ENCODE results near the gene ARHGAP5.
A peak's percentile ranks its signal among the peaks of the same experiment; 100 is the strongest.

The ARHGAP5 gene

DNA sequence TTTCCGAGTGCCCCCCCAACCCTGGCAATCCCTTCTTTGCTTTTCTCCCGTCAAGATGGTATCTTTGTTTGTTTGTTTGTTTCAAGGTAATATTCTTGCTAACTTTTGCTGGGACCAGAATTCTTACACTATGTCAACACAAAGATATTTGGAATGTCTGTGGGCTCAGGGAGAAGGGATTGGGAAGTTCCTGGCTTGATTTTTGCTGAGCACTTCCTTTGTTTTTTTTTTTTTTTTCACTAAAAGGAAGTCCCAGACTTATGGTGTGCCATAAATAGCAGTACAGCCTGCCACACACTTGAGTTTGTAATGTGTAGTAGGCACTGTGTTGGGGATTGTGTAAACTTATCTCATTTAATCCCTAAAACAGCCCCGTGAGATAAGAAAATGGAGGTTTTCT lies 113.6 kb downstream of the ARHGAP5 start:
- DNase-seq: no peak

DNA sequence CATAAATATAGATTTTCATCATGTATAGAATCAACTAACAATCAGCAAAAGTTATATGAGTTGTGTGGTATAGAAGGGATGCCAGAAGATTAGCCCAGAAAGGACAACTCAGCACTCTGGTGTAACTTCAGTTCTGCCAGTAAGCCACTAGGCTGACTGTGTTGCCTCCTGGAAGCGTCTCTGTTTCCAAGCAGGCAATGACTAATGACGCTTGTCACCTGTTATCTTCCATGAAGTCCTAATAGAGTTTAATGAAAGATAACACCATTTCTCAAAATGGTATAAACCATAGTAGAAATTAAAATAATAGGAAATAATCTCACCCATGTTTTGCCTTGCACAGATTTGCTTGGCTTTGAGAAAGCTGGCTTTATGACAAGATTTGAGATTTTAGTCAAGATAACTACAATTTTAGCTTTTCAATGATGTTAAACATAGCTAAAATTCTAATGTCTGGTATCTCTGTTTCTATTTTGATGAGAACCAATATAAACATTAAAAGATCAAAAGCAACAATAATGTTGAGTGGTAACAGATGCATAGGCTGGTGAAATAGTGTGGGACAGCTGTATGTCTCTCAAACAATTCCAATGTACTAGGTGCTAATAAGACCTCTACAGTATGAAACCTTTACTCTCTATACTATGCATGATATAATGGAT lies 115.7 kb downstream of the ARHGAP5 start:
- no peak for DNase-seq

GRCh38 chr14:32193532-32193931 lies 116.4 kb downstream of the ARHGAP5 start:
- no peak for DNase-seq

DNA sequence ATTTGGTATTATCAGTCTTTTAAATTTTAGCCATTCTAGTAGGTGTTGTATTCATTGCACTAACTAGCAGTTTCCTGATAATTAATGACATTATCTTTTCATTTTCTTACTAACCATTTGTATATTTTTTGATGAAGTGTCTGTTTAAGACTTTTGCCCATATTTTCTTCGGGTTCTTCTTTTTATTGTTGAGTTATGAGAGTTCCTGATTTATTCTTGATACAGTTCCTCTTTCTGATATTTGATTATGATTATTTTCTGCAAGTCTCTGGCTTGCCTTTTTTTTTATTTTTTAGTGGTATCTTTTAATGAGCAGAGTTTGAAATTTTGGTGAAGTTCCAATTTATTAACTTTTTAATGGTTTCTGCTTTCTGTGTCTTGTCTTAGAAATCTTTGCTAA lies 118.5 kb downstream of the ARHGAP5 start:
- DNase-seq: no peak

GRCh38 chr14:32197919-32198318 lies 120.8 kb downstream of the ARHGAP5 start:
- no peak for DNase-seq

GRCh38 chr14:32200368-32201192 lies 123.5 kb downstream of the ARHGAP5 start:
- DNase-seq: no peak

DNA sequence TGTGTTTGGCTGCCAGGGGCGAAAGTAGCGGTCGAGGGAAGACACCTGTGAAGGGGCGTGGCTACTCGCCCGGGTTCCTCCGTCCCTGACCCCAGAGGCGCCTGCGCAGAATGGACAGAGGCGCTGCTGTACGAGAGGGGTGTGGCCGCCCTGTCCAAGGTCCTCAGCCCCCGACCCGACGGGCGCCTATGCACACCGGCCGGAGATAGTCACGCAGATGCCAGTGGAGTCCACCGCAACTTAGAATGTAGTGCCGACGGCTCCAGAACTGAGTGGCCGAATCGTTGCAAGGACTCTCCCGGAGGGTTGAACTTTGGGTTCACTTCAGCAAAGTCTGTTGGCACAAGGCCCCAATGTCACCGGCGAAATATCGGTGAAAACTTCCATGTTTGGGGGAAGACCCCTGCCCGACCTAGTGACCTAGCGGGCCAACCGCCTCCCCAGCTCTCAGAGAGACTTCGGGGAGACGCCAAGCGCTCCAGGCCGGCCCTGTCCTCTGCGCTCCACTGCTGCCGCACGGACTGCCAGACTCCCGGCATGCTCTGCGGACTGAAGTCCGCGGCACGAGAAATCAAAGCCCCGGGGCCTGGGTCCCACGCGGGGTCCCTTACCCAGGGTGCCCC lies 124.2 kb downstream of the ARHGAP5 start:
- peak; percentile 78 for DNase-seq

GRCh38 chr14:32201816-32202490 lies 124.8 kb downstream of the ARHGAP5 start, which contains the start of gene RNU6-7:
Gene RNU6-7, plus strand, starts transcription at chr14:32202045.
- DNase-seq: no peak

DNA sequence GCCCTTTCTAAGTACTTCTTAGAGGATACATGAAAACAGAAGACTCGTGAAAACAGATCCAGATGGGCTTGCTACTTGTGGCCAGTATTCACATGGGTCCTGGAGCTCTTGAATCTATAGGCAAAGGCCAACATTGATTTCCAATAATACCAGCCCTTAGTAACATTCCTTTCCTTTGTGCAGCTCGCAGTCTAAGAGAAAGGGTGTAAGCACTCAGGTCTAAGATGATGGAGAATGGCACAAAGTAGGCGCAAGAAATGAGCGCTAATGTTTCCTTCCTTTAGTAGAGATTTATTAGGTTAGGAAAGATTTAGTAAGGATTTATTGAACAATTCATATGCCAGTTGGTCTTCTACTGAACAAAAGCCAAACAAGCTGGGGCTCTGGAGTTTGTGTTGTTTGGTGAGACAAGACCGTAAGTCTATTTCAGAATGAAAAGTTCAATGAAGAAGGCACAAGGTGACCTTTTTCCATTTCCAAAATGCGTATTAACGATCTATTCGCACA lies 125.4 kb downstream of the ARHGAP5 start:
- DNase-seq: no peak

DNA sequence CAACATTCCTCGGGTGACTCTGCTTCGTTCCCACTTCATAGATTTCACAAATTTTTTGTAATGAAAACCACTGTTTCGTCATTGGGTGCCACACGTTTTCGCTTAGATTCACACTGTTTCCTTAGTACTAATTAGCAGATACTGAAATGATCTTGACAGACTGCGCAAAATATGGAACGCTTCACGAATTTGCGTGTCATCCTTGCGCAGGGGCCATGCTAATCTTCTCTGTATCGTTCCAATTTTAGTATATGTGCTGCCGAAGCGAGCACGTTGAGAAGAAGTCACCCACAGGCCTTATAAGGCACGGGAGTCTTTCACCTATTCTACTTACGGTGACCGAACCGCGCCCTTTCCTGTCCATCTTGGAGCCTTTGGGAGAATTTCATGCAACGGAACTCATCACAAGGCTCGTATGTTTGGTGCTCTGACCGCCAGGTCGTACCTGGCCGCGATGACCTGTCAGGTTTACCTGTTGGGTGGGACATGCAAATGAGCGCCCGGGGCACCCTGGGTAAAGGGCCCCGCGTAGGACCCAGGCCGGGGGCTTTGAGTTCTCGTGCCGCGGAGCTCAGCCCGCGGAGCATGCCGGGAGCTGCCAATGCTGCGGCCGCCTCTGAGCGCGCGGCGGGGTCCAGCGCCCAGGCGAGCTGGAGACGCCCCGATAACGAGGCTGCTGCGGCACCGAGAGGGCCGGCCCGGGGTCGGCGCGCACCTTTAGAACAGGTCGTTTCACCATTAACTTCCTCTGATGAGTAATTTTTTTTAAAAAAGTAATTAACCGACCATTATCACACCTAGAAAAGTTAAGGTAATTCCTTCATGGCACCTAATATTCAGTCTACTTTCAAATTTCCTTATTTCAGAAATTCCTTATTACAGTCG lies 126.1 kb downstream of the ARHGAP5 start, which contains the start of gene RNU6-8:
Gene RNU6-8 (minus strand): TSS at position 272 of the 885 bp plus-strand sequence.
- peak; percentile 39 for DNase-seq

DNA sequence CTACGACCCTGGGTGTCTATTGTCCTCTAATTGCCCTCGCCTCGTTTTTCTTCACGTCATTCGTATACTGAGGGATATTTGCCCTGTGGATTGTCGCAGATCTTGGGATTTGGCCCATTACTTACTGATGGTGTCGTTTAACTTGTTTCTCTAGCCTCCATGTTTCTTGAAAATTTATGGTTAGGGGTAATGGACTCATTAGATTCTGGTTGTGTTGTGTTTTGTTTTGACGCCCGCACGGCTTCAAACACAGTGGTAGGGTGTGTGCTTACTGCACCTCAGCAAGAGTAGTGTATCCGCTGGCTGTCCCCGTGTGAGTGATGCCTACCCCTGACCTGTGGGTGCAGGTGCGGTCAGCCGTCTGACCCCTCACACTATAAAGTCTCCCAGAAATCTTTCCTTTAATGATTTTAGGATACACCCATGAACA lies 126.8 kb downstream of the ARHGAP5 start:
- DNase-seq: no peak

GRCh38 chr14:32205554-32205953 lies 128.4 kb downstream of the ARHGAP5 start:
- DNase-seq: no peak

GRCh38 chr14:32205984-32206383 lies 128.9 kb downstream of the ARHGAP5 start:
- no peak for DNase-seq

DNA sequence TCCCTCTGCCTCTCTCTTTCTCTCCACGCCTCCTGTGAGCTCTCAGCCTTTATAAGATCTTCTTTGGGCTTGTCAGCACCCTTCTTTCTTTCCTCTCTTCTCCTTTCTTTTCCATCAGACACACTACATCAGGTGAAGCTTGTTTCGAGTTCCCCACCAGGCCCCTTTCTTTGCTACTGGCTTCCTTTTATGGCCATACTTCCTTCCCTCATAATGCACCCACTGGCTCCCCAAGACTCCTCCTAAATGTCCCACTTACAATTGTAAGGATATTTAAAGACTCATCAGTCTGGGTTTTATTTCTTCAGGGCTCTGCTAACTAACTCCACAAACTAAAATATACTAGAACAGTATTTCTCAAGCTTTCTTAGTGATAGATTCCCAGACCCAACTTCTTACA lies 129.4 kb downstream of the ARHGAP5 start:
- no peak for DNase-seq

- no peak for DNase-seq
These were observed 131.4 kb downstream of the ARHGAP5 start for GRCh38 chr14:32208490-32208889.
